Activated T-cell treated with anti-CD3 and anti-CD28 coated beads for 24 hours (primary cell): ENCODE data around the gene ILDR2.
"Not testable (repeated sequence)": the region's sequence is repeated elsewhere in the genome, so short reads cannot be mapped to it uniquely, and the experiment has no call there.

Source experiments
- DNase-seq: peaks from one replicate; pipeline ENCODE4 v3.0.0-alpha.2; 2020; ENCODE audit warnings: low read depth

The ILDR2 gene

GRCh38 chr1:166888373-166889111 is 86.8 kb downstream of the ILDR2 start:
- DNase-seq, result no peak

DNA sequence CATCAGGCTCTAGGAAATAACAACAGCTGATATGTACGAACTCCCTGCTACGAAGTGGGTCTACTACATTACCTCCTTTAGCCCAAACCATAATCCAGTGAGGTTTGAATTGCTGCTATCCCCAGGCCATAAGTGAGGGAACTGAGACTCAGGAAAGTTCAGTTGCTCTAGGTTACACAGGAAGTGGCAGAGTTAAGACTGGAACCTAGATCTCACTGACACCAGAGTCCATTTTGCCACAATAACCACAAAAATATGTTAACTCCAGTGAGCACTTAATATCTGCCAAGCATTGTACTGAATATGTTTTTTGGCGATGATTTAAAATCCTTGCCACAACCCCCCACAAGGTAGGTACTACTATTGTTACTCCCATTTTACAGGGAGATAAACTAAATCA is 90.4 kb downstream of the ILDR2 start:
- no peak for DNase-seq

DNA sequence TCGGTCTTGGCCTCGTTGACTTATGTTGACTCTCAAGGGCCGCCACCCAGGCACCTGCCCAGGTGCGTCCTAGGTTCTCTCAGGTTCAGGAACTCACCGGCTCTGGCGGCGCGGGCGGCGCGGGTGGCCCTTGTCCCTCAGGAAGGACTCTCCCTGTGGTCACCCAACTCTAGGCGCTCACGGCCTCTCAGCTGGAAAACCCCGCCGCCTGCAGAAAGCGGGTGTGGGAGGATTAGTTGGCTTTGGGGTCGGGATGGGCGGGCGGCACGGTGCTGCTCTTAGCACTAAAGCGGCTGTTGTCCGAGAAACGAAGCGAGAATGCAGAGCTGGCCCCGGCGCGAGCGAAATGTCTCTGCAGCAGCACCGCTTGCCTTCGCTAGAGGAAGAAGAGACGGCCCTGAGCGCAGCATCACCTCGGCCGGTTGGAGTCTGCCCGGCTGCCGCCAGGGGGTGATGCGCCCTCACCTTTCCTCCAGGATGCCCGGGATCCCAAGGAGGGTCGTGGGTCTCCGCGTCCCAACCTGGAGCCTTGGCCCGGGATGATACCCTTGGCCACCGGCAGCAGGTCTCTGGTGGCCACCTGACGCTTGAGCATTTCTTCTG is 91.2 kb downstream of the ILDR2 start:
- peak; percentile 11 for DNase-seq

DNA sequence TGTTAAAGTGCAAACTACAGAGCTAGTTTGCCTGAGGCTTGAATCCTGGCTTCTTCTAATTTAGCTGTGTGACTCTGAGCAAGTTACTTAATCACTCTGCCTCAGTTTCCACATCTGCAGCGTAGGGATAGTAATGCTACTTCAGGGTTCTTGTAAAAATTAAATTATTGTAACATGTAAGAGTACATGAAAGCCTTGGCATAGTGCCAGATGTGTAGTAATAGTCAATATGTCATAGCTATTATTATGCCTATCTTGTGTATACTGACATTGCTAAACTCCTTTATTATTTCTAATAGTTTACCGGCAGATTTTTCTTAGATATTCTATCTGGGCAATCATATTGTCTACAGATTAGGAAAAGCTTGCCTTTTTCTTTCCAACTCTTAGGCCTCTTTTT is 92.4 kb downstream of the ILDR2 start:
- no peak for DNase-seq

DNA sequence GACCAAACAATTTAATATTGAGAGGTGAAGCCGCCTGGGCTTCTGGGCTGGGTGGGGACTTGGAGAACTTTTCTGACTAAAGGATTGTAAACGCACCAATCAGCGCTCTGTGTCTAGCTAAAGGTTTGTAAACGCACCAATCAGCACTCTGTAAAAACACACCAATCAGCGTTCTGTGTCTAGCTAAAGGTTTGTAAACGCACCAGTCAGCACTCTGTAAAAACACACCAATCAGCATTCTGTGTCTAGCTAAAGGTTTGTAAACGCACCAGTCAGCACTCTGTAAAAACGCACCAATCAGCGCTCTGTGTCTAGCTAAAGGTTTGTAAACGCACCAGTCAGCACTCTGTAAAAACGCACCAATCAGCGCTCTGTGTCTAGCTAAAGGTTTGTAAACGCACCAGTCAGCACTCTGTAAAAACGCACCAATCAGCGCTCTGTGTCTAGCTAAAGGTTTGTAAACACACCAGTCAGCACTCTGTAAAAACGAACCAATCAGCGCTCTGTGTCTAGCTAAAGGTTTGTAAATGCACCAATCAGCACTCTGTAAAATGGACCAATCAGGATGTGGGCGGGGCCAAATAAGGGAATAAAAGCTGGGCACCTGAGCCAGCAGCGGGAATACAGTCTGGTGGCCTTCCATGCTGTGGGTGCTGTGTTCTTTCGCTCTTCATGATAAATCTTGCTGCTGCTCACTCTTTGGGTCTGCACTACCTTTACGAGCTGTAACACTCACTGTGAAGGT is 97.0 kb downstream of the ILDR2 start:
- not testable (repeated sequence) for DNase-seq

- no peak for DNase-seq
These were observed 98.9 kb downstream of the ILDR2 start for GRCh38 chr1:166876540-166876838.

- DNase-seq, result peak; percentile 98
These were observed 99.4 kb downstream of the ILDR2 start, which contains the start of gene TADA1 for GRCh38 chr1:166875734-166876539. TADA1 (minus strand) TSS chr1:166876264; CDS start chr1:166876233, 31 bp downstream.

DNA sequence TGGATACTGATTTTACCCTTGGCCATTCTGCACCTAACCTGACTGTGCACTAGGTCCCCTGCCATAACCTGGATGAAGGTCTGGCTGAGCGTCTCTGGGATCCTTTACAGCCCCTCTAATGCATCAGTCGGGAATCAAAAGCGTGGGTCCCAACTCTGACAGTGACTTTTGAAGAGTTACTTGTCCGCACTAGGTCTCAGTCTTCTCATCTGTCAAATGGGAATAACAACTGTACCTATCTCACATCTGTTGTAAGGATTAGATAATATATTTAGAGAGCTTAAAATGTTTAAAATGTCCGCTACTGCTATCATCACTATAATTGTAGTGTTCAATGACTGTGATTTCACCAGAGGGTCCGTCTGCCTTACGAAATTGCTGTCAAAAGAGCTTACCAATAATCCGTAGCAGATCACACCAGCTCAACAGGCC is 100.0 kb downstream of the ILDR2 start:
- no peak for DNase-seq

- no peak for DNase-seq
These were observed 100.9 kb downstream of the ILDR2 start for GRCh38 chr1:166874464-166874863.

DNA sequence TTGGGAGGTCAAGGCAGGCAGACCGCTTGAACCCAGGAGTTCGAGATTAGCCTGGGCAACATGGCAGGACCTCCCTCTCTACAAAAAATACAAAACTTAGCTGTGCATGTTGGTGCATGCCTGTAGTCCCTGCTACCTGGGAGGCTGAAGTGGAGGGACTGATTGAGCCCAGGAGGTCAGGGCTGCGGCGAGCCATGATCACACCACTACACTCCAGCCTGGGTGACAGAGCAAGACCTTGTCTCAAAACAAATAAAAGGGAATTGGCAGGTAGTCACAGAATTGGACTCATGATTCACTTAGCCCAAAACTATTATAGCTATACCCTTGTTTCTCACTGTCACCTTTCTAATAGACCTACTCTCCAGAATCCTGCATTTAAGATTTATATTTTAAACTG is 104.8 kb downstream of the ILDR2 start:
- DNase-seq, result no peak

DNA sequence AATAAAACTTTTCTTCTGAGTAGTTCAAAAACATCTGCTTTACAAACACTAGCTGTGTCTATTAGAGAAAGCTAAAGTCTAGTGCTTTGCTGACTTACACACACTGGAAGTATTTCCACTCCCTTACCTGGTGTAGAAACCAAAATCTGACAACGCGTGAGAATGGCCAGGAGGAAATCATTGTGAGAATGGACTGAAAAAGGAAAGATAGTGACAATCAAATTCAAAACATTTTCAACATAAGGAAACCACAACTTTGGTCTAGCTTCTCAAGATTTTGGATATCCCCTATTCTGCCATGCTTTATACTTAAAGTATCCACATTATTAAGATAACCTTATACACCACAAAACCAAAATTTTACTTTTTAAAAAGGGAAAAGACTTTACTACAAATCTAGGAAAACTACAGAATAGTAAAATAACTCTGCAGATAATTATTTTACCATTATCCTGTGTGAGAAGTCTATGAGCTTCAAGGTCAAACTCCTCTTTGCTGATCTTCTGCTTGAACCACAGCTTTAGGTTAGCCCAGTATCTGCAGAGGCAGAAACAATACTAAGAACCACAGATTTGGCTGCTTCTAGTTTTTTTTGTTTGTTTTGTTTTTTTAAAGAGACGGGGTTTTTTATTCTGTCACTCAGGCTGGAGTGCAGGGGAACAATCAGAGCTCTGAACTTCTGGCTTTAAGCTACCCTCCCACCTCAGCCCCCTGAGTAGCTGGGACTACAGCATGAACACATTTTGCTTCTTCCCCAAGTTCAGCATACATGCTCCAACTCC is 105.8 kb downstream of the ILDR2 start:
- DNase-seq, result no peak

DNA sequence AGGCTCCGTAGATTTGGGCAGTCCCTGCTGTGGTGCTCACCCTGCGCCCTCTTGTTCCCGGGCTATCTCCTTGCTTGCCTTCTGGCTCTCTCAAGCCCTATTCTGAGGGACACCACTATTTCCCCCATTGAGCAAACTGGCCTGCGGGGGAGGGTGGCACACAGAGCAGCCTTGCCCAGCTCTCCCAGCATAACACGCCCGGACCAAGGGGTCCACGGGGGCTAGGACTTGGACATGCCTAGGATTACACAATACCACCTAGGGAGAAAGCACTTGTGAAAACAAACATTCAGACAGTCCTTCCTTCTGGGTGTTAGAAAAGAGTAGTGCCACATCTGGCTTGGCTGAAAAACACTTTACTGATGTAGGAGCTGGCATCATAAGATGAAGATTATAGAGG is 106.7 kb downstream of the ILDR2 start:
- DNase-seq, result no peak

DNA sequence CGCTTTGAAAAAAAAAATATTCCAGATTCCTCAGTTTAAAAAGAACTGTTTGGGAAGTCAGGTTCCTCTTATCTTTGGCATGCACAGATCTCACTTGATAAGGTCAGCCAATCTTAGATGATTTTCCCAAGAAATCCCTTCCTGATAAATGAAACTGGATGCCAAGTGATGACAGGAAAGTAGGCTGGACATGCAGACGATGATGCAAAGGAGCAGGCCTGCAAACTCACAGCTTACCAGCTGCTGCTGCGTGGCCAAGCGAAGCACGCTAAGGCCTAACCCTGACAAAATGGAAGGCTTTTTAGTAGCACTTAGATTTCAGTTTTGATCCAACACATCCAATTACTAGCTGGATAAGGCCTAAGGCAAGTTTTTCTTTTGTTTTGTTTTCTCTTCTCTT is 109.4 kb downstream of the ILDR2 start:
- DNase-seq, result no peak

GRCh38 chr1:166859597-166859996 is 115.7 kb downstream of the ILDR2 start:
- DNase-seq, result no peak

- DNase-seq, result no peak
These were observed 116.5 kb downstream of the ILDR2 start for GRCh38 chr1:166858726-166859419.
